Calu3 (cell line): Measurements from ENCODE around the gene SFTA2. TPM values are rescaled to one million over a fixed set of nuclear protein-coding genes. Genes with fewer than 3 reads are reported as not detected.
"Not testable (repeated sequence)": the region's sequence is repeated elsewhere in the genome, so short reads cannot be mapped to it uniquely, and the experiment has no call there.

Experiments
- BruUV-seq: library from RNA; stranded (reverse); fragments of 400-500 nt; replicated peaks from 2 replicates; lab custom pipeline; 2021; lab: Mats Ljungman, UMichigan
- CTCF ChIA-PET: fragments of 300-600 bp; sonication (Branson Sonifier 250); formaldehyde crosslinking; loops from one replicate; lab custom pipeline; 2022; ENCODE audit warnings: antibody characterized with exemption; lab: Charles Lee
- DNase-seq: peaks from one replicate; pipeline ENCODE4 v3.0.0; 2022
- H3K27ac Mint-ChIP-seq: one replicate; pipeline ENCODE4 v1.8.0; 2022; ENCODE audit warnings: mixed read lengths; ENCODE audit not compliant: unreplicated experiment
- H3K27me3 Mint-ChIP-seq: one replicate; pipeline ENCODE4 v1.8.0; 2022; ENCODE audit warnings: mixed read lengths; ENCODE audit not compliant: unreplicated experiment
- H3K36me3 Mint-ChIP-seq: one replicate; pipeline ENCODE4 v1.8.0; 2022; ENCODE audit warnings: mild to moderate bottlenecking, moderate library complexity, mixed read lengths; ENCODE audit not compliant: insufficient read depth, unreplicated experiment
- H3K4me1 Mint-ChIP-seq: one replicate; pipeline ENCODE4 v1.8.0; 2022; ENCODE audit warnings: mild to moderate bottlenecking, low read depth, mixed read lengths; ENCODE audit not compliant: unreplicated experiment
- H3K4me3 Mint-ChIP-seq: one replicate; pipeline ENCODE4 v1.8.0; 2022; ENCODE audit warnings: mild to moderate bottlenecking, low read depth, moderate library complexity, mixed read lengths; ENCODE audit not compliant: unreplicated experiment
- H3K9me3 Mint-ChIP-seq: one replicate; pipeline ENCODE4 v1.8.0; 2022; ENCODE audit warnings: low read depth, mixed read lengths; ENCODE audit not compliant: unreplicated experiment
- intact Hi-C: fragments of 100-400 bp; cut with micrococcal nuclease; formaldehyde crosslinking; loops from one replicate; pipeline ENCODE4 v1.10.0; 2022; ENCODE audit not compliant: unreplicated experiment
- total RNA-seq: library from RNA; stranded (reverse); gene quantifications from 2 replicates; pipeline ENCODE4 v1.2.3, GENCODE V29; 2022
- TF ChIP-seq, protein P1 (sequence below): fragments of 200-600 bp; IDR thresholded peaks from one replicate; pipeline ENCODE4 v1.8.0; 2022; ENCODE audit warnings: antibody characterized with exemption; ENCODE audit not compliant: unreplicated experiment

The SFTA2 gene
- total RNA-seq, 1 experiment from 2014 or later, result 184 TPM

DNA sequence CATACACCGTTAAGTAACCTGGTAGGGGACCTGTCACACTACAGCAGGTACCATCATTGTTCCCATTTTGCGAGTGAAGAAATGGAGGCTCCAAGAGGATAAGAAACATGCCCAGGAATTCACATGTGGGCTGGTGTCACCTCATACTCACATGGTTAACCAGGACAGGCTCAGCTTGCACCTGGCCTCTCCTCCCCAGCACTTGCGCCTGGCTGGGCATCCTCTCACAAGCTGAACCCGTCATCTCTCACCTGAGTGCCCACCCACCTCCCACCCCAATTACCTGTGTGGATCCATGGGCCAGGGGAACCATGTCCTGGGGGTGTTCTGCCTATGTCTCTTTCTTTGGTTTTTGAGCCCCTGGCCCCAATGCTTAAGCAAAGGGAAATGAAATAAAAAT is 1.5 kb downstream of the SFTA2 start:
- no peak for DNase-seq
- Mint-ChIP-seq H3K9me3 (peaks cover 4% of the 10 kb centered on the region), H3K4me1 (peaks cover 69% of the 10 kb centered on the region), H3K27ac (peak overlapping the region; percentile 96), H3K27me3 (no peaks in the 10 kb centered on the region), H3K36me3 (peaks cover 34% of the 10 kb centered on the region), H3K4me3 (no peak overlapping the region)
- TF ChIP-seq, protein P1, sequence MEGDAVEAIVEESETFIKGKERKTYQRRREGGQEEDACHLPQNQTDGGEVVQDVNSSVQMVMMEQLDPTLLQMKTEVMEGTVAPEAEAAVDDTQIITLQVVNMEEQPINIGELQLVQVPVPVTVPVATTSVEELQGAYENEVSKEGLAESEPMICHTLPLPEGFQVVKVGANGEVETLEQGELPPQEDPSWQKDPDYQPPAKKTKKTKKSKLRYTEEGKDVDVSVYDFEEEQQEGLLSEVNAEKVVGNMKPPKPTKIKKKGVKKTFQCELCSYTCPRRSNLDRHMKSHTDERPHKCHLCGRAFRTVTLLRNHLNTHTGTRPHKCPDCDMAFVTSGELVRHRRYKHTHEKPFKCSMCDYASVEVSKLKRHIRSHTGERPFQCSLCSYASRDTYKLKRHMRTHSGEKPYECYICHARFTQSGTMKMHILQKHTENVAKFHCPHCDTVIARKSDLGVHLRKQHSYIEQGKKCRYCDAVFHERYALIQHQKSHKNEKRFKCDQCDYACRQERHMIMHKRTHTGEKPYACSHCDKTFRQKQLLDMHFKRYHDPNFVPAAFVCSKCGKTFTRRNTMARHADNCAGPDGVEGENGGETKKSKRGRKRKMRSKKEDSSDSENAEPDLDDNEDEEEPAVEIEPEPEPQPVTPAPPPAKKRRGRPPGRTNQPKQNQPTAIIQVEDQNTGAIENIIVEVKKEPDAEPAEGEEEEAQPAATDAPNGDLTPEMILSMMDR, result no peak
- intact Hi-C loops, result loop anchor here (10.0 kb wide), 1 partner anchor 74 kb away; no protein-coding TSS in a partner anchor
- BruUV-seq, result no TSS peak
- CTCF ChIA-PET, result interaction anchor here (1.0 to 2.5 kb wide), 5 partner anchors 17 to 157 kb away, joined by 3 to 13 read pairs (median 9); partner anchors contain the start of gene VARS2

DNA sequence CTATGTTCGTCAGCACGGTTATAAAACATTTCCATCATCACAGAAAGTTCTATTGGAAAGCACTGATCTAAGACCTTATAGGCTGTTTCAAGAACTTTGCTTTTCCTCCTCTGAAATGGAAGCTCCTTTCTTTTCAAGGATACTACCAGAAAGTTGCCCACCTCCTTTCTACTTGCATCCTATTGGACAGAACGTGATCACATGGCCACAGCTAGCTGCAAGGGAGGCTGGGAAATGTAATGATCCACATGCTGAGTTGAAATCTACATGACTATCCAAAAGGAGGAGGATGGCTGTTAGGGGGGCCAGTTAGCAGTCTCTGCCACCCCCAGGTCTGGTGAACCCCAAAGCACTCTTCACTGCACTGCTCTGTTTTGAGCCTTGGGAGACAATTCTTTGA is 3.3 kb downstream of the SFTA2 start:
- H3K4me3 Mint-ChIP-seq, result no peak overlapping the region
- DNase-seq, result no peak
- CTCF ChIA-PET, result interaction anchor here (0.6 kb wide), 1 partner anchor 117 kb away, joined by 4 read pairs; no protein-coding TSS in a partner anchor
- H3K36me3 Mint-ChIP-seq, result peaks cover 29% of the 10 kb centered on the region
- H3K4me1 Mint-ChIP-seq, result peaks cover 50% of the 10 kb centered on the region
- intact Hi-C loops, result no loop called here
- no peaks in the 10 kb centered on the region for H3K27me3 Mint-ChIP-seq
- peaks cover 4% of the 10 kb centered on the region for H3K9me3 Mint-ChIP-seq
- BruUV-seq, result no TSS peak
- H3K27ac Mint-ChIP-seq, result no peak overlapping the region
- TF ChIP-seq, protein P1, result no peak

DNA sequence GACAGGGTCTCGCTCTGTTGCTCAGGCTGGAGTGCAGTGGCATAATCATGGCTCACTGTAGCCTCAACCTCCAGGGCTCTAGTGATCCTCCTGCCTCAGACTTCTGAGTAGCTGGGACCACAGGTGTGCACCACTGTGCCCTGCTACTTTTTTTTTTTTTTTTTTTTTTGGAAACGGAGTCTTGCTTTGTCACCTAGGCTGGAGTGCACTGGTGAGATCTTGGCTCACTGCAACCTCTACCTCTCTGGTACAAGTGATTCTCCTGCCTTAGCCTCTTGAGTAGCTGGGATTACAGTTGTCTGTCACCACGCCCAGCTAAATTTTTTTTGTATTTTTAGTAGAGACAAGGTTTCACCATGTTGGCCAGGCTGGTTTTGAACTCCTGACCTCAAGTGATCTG is 4.9 kb downstream of the SFTA2 start:
- BruUV-seq, result TSS peak; percentile 95
- peaks cover 42% of the 10 kb centered on the region for H3K4me1 Mint-ChIP-seq
- DNase-seq, H3K27me3 Mint-ChIP-seq, H3K4me3 Mint-ChIP-seq, H3K9me3 Mint-ChIP-seq, intact Hi-C loops: not testable (repeated sequence)
- H3K36me3 Mint-ChIP-seq, result peaks cover 19% of the 10 kb centered on the region
- peak overlapping the region; percentile 81 for H3K27ac Mint-ChIP-seq
- CTCF ChIA-PET, result interaction anchor here (0.6 to 3.1 kb wide), 18 partner anchors 8 to 1221 kb away, joined by 3 to 27 read pairs (median 5); partner anchors contain the start of genes MUCL3 and VARS2

DNA sequence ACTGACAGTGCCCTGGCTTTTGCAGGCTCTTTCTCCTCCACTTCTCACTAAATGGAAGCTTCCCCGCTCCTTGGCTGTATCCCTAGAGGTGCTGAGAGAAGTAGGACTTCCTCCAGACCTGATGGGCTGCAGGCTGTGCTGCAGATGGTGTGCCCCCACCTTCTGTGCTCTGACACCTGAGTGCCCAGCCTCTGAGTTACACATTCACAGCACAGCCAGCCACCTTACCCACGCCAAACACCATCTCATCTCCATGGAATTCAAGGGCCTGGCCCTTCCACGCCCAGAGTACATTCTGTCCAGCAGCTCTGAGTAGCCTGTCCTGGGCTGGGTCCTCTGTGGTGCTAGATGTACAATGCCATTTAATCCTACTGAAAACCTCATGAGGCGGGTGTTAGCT is 5.3 kb downstream of the SFTA2 start:
- intact Hi-C loops, result no loop called here
- Mint-ChIP-seq H3K36me3 (peaks cover 15% of the 10 kb centered on the region), H3K9me3 (peaks cover 4% of the 10 kb centered on the region), H3K4me1 (peaks cover 39% of the 10 kb centered on the region), H3K4me3 (peak overlapping the region; percentile 23), H3K27ac (peak overlapping the region; percentile 81), H3K27me3 (no peaks in the 10 kb centered on the region)
- no TSS peak for BruUV-seq
- CTCF ChIA-PET, result interaction anchor here (0.6 to 3.1 kb wide), 15 partner anchors 8 to 1221 kb away, joined by 3 to 27 read pairs (median 5); partner anchors contain the start of gene VARS2
- TF ChIP-seq, protein P1, result no peak
- peak; percentile 74 for DNase-seq

DNA sequence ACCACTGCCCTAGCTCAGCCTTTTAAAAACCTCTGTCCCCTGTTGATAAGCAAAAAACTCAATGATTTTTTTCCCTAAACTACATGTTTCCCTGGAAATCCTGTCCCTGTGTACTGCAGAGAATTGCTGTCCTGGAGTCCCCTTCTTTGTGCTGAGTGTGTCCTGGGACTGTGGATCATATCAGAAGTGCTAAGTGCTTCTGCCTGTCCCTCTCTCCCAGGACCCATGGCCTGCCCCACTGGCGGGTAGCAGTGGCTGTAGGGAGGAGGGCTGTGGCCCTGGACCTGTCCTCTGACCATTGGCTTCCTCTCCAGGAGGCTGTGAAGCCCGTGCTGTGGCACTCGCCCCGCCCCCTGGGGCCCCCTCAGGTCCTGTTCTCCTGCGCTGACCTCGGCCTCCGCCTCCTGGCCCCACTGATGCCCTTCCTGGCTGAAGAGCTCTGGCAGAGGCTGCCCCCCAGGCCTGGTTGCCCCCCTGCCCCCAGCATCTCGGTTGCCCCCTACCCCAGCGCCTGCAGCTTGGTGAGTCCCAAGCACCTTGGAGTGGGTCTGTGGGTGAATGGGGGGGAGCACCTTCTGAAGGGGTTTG is 7.8 kb downstream of the SFTA2 start:
- H3K4me1 Mint-ChIP-seq, result peaks cover 21% of the 10 kb centered on the region
- H3K4me3 Mint-ChIP-seq, H3K9me3 Mint-ChIP-seq, H3K27me3 Mint-ChIP-seq, DNase-seq, BruUV-seq, intact Hi-C loops, H3K27ac Mint-ChIP-seq: not testable (repeated sequence)
- CTCF ChIA-PET, result interaction anchor here (0.6 to 1.0 kb wide), 2 partner anchors 103 to 191 kb away, joined by 3 read pairs; no protein-coding TSS in a partner anchor
- peaks cover 15% of the 10 kb centered on the region for H3K36me3 Mint-ChIP-seq
